Lung (tissue), 12 donors: Measurements from ENCODE around the gene HNRNPU. TPM values are rescaled to one million over a fixed set of nuclear protein-coding genes. Genes with fewer than 3 reads are reported as not detected.

Source experiments
- ATAC-seq: fragments of 200-7000 bp; cut with Tn5 transposase; one replicate; pipeline ENCODE4 v1.9.1; 2020; ENCODE audit warnings: moderate number of reproducible peaks; ENCODE audit not compliant: insufficient read depth, low FRiP score
- DNase-seq, 3 donors: peaks; one replicate each; pipeline ENCODE4 v3.0.0-alpha.2; 2013 to 2017
- H3K27ac ChIP-seq, 2 donors: one replicate each; pipeline ENCODE4 v1.5.1; 2013; ENCODE audit warnings: mild to moderate bottlenecking in 2 of 2, moderate library complexity in 2 of 2, control low read depth in 1 of 2, inconsistent platforms in 1 of 2, low read depth in 1 of 2, low read length in 1 of 2
- H3K27me3 ChIP-seq, 3 donors: one replicate each; pipeline ENCODE4 v1.5.1; 2013; ENCODE audit warnings: low read length in 2 of 3; ENCODE audit not compliant: control insufficient read depth in 3 of 3, insufficient read depth in 3 of 3
- H3K36me3 ChIP-seq, 4 donors: one replicate each; pipeline ENCODE4 v1.5.1; 2013; ENCODE audit warnings: low read length in 4 of 4, mild to moderate bottlenecking in 1 of 4, moderate library complexity in 1 of 4; ENCODE audit not compliant: control insufficient read depth in 4 of 4, insufficient read depth in 4 of 4
- H3K4me1 ChIP-seq, 5 donors: one replicate each; pipeline ENCODE4 v1.5.1; 2013; ENCODE audit warnings: low read length in 5 of 5, mild to moderate bottlenecking in 2 of 5, moderate library complexity in 1 of 5; ENCODE audit not compliant: control insufficient read depth in 5 of 5, insufficient read depth in 5 of 5
- H3K4me3 ChIP-seq: one replicate; pipeline ENCODE4 v1.5.1; 2013; ENCODE audit warnings: mild to moderate bottlenecking, control low read depth, moderate library complexity
- H3K9ac ChIP-seq, 2 donors: one replicate each; pipeline ENCODE4 v1.5.1; 2013; ENCODE audit warnings: low read length in 2 of 2, control low read depth in 1 of 2; ENCODE audit not compliant: insufficient read depth in 1 of 2
- H3K9me3 ChIP-seq, 4 donors: one replicate each; pipeline ENCODE4 v1.5.1; 2013; ENCODE audit warnings: low read length in 3 of 4, mild to moderate bottlenecking in 1 of 4, moderate library complexity in 1 of 4; ENCODE audit not compliant: control insufficient read depth in 4 of 4, insufficient read depth in 3 of 4
- WGBS, 2 donors: extraction: QIAGEN DNeasy Blood & Tissue Kit; methylation state at CpG; one replicate each; pipeline ENCODE4 v1.1.7; 2013; 5-methylcytosine and 5-hydroxymethylcytosine counted together
- polyA plus RNA-seq, 2 donors: library from polyadenylated mRNA; stranded (reverse); fragments of 200-250 nt; gene quantifications; one replicate each; pipeline ENCODE4 v1.2.1, GENCODE V29; 2013
- total RNA-seq, 2 donors: library from RNA; depleted of rRNA in 1 of 2; stranded (reverse); fragments of >200 nt in 1 of 2; gene quantifications; one replicate each; pipeline ENCODE4 v1.2.1, GENCODE V29; 2014 to 2021
- TF ChIP-seq, protein P1 (sequence below): IDR thresholded peaks from 2 replicates; pipeline ENCODE4 v1.5.1; 2012; ENCODE audit warnings: mild to moderate bottlenecking; ENCODE audit errors: control extremely low read depth, extremely low read depth
- donor health status: control.
- donor health status: control.
- donor health status: Bipolar disorder and iron deficiency.
- donor health status: healthy.
- donor health status: DM: yes; HTN: yes; CAD: no.

HNRNPU gene
- total and polyA plus RNA-seq, 4 donors = 133 to 611 (median 206) TPM

- no peaks in the 10 kb centered on the region for H3K9me3 ChIP-seq
- DNase-seq (no peak), ATAC-seq (no peak)
- H3K27ac ChIP-seq = no peak overlapping the region
- no peak overlapping the region for H3K4me3 ChIP-seq
- H3K27me3 ChIP-seq = no peaks in the 10 kb centered on the region
- H3K4me1 ChIP-seq = peaks cover 0 to 27% (median 5%) of the 10 kb centered on the region in 5 donors
- H3K9ac ChIP-seq = no peak overlapping the region
- peaks cover 24 to 83% (median 55%) of the 10 kb centered on the region in 4 donors for H3K36me3 ChIP-seq
- WGBS, 2 donors = 66 to 76% methylated on average over 3 of the region's 3 CpGs
- TF ChIP-seq, protein P1, sequence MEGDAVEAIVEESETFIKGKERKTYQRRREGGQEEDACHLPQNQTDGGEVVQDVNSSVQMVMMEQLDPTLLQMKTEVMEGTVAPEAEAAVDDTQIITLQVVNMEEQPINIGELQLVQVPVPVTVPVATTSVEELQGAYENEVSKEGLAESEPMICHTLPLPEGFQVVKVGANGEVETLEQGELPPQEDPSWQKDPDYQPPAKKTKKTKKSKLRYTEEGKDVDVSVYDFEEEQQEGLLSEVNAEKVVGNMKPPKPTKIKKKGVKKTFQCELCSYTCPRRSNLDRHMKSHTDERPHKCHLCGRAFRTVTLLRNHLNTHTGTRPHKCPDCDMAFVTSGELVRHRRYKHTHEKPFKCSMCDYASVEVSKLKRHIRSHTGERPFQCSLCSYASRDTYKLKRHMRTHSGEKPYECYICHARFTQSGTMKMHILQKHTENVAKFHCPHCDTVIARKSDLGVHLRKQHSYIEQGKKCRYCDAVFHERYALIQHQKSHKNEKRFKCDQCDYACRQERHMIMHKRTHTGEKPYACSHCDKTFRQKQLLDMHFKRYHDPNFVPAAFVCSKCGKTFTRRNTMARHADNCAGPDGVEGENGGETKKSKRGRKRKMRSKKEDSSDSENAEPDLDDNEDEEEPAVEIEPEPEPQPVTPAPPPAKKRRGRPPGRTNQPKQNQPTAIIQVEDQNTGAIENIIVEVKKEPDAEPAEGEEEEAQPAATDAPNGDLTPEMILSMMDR = no peak
Observed at GRCh38 chr1:244857761-244858160, 6.6 kb downstream of the HNRNPU start.

GRCh38 chr1:244854865-244855578, 9.3 kb downstream of the HNRNPU start:
- Histone ChIP-seq H3K36me3 (peaks cover 23 to 90% (median 64%) of the 10 kb centered on the region in 4 donors), H3K4me3 (no peak overlapping the region), H3K9ac (no peak overlapping the region), H3K27ac (no peak overlapping the region), H3K4me1 (peaks cover 0 to 11% (median 3%) of the 10 kb centered on the region in 5 donors), H3K9me3 (no peaks in the 10 kb centered on the region), H3K27me3 (no peaks in the 10 kb centered on the region)
- ATAC-seq (no peak), DNase-seq (no peak)
- TF ChIP-seq, protein P1 = no peak
- 34 to 57% methylated on average over 7 of the region's 7 CpGs for WGBS, 2 donors

- WGBS, 2 donors = 20 to 40% methylated on average over 5 of the region's 5 CpGs
- H3K36me3 ChIP-seq = peaks cover 19 to 82% (median 58%) of the 10 kb centered on the region in 4 donors
- H3K4me1 ChIP-seq = peaks cover 0 to 7% (median 2%) of the 10 kb centered on the region in 5 donors
Observed at GRCh38 chr1:244854166-244854565, 10.2 kb downstream of the HNRNPU start.

More at GRCh38 chr1:244854166-244854565, 10.2 kb downstream of the HNRNPU start:
- Histone ChIP-seq H3K4me3 (no peak overlapping the region), H3K27me3 (no peaks in the 10 kb centered on the region), H3K9ac (no peak overlapping the region), H3K9me3 (no peaks in the 10 kb centered on the region), H3K27ac (no peak overlapping the region)
- no peak for DNase-seq
- TF ChIP-seq, protein P1 = no peak
- ATAC-seq = no peak
